Midbrain (tissue), 1 donor: ENCODE data around the gene FMO3.
A peak's percentile ranks its signal among the peaks of the same experiment; 100 is the strongest.

Source experiments
- DNase-seq: peaks from one replicate; lab custom pipeline; 2025; lab: John Stamatoyannopoulos, UW

FMO3 gene

GRCh38 chr1:171116676-171117075 lies 26.0 kb downstream of the FMO3 start:
- no peak for DNase-seq

DNA sequence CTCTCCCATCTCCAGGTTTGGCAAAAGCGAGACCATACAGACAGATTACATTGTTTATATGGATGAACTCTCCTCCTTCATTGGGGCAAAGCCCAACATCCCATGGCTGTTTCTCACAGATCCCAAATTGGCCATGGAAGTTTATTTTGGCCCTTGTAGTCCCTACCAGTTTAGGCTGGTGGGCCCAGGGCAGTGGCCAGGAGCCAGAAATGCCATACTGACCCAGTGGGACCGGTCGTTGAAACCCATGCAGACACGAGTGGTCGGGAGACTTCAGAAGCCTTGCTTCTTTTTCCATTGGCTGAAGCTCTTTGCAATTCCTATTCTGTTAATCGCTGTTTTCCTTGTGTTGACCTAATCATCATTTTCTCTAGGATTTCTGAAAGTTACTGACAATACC lies 26.4 kb downstream of the FMO3 start:
- no peak for DNase-seq

DNA sequence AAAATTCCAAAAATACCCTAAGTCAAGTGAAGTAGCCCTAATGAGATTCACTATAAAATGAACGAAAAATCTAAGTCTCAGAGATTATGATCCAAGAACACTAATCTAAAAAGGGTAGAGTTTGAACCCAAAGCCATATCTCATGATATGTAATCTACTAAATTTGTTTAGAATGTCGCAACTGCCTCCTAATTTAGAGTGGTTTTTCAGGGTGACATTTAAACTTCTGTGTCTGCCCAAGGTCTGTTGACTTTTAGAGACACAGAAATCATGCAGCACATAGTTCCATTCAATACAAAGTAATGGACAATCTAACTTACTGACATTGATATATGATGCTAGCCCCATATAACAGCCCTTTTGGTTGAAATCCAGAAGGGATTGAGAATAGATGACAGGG lies 28.9 kb downstream of the FMO3 start:
- DNase-seq = no peak

GRCh38 chr1:171122299-171122698 lies 31.6 kb downstream of the FMO3 start:
- no peak for DNase-seq

DNA sequence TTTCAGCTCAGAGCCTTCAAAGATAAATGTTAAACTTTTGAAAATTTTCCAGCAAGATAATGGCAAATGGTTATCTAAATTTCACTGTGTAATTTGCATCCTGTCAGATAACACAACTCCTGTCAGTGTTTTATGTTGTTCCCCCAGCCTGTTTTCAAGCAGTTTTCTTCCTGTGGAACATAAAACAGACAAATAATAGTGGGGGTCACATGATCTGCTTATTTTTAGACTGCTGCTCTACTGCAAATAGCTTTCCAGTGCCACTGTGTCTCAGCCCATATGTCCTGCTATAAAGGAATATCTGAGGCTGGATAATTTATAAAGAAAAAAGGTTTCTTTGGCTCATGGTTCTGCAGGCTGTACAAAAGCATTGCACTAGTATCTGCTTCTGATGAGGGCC lies 32.2 kb downstream of the FMO3 start:
- DNase-seq = no peak

GRCh38 chr1:171126504-171126903 lies 35.8 kb downstream of the FMO3 start:
- DNase-seq = no peak

- DNase-seq = no peak
These were observed 36.4 kb downstream of the FMO3 start for GRCh38 chr1:171127099-171127498.

GRCh38 chr1:171127501-171127900 lies 36.8 kb downstream of the FMO3 start:
- no peak for DNase-seq

DNA sequence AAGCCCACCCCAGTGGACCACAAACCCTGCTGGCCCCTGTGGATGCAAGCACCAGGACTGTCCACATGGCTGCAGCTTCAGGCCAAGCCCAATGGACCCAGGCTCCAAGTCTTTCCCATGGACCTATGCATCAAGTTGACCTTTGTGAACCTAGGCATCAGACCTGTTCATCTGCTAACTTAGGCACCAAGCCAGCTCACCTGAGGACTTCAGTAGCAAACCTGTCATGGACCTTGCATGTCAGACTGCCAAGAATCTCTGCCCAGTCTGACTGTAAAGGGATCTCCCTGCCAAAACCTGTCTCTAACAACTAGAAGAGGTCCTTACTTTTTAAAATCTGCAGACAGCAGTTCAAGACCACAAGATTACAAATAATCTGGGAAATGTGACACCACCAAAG lies 37.8 kb downstream of the FMO3 start:
- DNase-seq = no peak

DNA sequence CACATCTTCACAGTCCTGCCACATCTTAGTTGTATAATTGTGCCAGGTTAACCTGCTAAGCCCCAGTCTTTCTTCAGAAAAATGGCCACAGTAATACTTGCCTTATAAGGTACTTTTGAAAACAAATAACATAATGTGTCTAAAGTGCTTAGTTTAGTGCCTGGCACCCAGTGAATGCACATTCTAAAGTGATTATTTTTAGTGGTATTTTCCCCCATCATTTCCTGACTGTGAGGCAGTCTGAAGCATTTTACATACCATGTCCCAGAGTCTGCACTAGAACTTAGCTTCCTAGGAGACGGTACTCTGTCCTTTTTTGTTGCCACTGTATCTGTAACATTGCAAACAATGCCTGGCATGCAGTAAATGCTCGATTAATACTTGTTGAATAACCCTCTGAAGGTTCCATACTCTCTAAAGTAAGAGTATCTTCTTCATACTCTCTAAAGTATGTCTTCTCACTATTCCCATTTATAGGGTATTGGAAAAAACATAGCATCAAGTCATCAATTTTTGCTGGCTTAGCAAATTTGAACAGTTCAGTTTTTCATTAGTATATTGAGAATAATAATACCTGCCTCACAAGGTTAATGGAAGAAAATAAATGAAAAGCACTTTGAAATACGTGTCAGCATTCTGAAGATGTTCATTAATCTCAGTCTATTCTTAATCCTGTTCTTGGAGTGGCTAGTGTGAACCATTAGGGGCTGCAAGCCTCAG lies 43.7 kb downstream of the FMO3 start:
- no peak for DNase-seq

- no peak for DNase-seq
These were observed 46.9 kb downstream of the FMO3 start for GRCh38 chr1:171137580-171137979.

- no peak for DNase-seq
These were observed 48.3 kb downstream of the FMO3 start for GRCh38 chr1:171138980-171139379.

DNA sequence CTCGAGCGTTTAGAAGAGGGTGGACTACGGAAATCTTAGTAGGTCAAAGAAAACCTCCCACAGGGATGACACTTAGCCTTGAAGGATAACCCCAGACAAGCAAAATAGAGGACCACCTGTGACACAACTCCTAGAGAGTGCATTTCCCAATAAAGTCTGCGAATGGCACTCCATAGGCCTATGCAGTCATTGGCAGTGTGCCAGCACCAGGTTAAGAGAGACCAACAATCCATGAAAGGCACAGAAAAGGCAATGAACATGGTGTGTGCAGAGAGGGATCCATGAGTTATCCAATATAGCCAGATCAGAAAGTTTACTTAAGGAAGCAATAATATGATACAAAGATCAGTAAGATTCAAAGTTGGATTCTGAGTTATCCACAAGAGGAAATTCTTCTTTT lies 49.2 kb downstream of the FMO3 start:
- no peak for DNase-seq

GRCh38 chr1:171140401-171140800 lies 49.7 kb downstream of the FMO3 start:
- DNase-seq = no peak

DNA sequence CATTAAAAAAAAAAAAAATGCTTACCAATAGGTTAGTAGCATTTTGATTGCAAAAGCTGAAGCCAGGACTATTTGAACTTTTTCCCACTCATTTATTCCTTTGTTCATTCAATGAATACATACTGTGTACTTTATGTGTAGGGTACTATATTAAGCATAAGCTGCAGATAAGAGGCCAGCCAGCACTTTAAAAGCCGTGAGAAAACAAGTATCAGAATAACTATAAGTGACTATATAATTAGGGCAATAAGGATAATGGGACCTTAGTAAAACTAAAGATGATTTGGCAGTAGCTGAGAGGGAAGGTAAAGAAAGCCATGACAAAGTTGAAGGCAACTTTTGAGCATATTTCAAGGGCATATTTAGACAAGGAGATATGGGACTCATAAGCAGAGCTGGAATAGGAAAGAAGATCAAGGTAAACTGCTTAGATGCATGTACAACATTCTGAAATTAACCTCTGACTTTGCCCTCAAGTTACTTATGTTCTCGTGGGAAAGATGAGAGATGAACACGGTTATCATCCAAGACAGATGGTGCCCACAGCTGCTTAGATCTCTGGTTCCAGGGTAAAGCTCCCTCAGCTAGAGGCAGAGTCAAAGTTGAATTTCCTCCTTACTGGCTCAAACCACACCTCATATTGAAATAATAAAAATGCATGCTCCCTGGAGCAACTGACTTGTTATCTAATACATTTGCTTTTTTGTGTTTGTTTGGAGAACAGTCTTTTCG lies 50.4 kb downstream of the FMO3 start:
- no peak for DNase-seq

DNA sequence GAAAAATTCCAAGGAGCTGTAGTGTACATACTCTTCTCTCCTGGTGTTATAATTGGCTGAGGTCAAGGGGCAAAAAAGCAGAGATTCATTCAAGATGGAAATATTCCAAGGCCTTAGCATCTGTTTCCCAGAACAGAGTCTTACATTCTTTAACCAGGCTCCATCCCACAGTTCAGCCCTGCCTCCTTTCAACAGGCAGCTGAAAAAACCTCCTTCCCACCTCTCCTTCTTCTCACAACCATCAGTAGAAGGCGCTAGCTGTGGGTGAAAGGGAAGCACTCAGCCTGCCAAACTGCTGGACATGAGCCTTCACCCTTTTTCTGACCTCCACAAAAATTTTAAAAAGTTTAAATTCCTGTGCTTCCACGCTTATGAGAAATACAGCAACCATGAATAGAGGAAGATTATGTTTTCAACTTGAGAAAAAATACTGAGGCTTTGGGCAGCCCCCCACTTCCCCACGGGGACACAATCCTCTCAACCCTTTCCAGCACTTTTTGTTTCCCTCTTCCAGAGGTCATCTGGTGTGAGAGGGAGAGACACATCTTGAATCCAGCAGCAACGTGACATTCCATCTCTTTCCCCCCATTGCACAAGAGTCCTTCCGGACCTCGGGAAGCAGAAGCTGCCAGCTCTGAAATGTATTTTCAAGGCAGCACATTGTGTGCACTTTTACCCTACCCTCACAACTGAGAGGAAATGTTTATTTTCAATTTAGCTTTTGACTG lies 51.1 kb downstream of the FMO3 start:
- DNase-seq = peak; percentile 50

DNA sequence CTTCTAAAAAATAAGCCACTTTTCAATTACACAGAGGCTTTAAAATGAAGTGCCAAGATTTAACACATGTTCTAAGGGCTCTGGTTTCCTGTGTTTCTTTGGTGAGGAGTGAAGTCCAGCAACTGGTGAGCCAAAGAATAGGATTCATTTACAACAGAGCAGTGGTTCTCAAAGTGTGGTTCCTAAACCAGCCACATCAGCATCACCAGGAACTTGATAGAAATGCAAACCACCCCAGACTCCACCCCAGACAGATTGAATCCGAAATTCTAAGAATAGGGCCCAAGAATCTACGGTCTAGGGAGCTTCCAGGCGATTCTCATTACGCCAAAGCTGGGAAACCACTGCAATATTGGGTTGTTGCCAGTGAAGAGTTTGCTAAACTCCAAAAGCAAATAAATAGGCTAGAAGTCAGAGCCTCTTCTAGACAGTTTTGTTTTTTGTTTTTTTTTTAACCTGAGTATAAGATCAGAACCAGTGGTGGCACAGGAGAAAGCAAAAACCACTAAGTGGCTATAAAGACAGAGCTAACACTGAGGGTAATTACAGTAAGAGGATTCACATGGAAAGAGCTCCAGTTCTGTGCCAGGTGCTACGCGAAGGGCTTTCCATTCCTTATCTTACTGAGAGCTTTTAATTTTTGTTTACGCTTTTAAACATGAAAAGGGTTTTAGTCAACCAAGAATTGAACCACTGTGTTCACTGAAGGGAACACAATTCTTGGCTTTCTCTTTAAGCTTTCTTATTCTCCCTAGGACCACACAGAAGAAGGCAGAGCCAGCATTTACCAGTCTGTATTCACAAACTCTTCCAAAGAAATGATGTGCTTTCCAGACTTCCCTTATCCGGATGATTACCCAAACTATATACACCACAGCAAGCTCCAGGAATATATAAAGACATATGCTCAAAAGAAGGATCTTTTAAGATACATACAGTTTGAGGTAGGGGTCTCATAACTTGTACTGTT lies 52.0 kb downstream of the FMO3 start:
- DNase-seq = peak; percentile 38

GRCh38 chr1:171150156-171150555 lies 59.5 kb downstream of the FMO3 start:
- DNase-seq = no peak

GRCh38 chr1:171152549-171152948 lies 61.8 kb downstream of the FMO3 start:
- no peak for DNase-seq

DNA sequence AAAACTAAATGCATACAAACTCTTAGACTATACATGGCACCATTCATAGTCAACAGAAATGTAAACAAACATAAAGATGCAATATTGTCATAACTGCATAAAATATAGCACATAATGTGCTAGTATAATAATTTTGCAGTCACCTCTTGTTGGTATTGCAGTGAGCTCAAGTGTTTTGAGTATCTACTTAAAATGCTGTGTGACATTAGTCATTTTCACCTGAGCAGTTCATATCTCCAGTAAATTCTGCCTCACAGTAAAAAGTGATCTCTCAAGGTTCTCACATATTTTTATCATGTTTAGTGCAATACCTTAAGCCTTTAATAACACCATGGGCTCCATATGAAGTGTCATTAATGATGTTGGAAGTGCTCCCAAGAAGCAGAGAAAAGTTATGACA lies 64.8 kb downstream of the FMO3 start:
- DNase-seq = no peak

DNA sequence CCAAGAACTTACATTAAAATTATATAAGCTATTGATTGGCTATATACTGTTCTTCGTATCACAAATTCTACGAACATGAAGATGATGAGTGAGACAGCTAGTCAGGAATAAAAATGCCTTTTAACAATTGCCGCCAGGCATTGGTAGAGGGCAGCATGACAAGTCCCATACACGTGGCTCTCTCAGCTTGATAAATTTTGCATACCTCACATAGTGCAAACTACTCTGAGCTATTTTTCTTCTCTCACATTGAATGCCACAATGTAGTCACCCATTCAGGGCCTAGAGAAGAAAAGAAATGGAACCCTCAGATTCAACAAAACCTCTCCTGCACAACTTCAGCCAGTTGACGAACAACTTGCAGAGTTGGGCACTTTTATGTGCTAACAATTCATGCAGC lies 67.4 kb downstream of the FMO3 start:
- DNase-seq = no peak

DNA sequence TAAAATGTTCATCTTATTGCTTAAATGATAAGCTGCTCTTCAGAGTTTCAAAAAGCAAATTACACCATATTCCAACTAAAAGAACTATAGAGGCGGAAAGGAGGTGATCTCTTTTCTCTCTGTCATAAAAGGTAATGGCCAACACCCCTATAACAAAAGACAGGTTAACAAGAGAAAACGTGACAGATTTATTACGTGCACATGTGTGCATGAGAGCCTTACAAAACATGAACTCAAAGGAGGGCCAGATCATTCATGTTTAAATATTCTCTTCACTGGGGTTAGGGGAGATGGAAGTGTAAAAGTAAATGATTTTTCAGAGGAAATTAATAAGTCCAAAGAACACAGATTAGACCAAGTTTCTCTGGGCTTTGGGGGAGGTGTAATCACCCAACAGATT lies 67.8 kb downstream of the FMO3 start:
- no peak for DNase-seq
